Loucy (cell line): ENCODE results near the gene SOX14.

Experiments used
- H2AFZ ChIP-seq: fragments of 200-600 bp; sonication (generic); 2 replicates; pipeline ENCODE4 v1.6.0; 2016; ENCODE audit warnings: antibody characterized with exemption, mild to moderate bottlenecking, low read length, moderate library complexity
- H3F3A ChIP-seq: fragments of 200-600 bp; 2 replicates; pipeline ENCODE4 v1.6.0; 2016; ENCODE audit warnings: antibody characterized with exemption, low read depth, mild to moderate bottlenecking
- H3K27me3 ChIP-seq: fragments of 200-600 bp; sonication (generic); 2 replicates; pipeline ENCODE4 v1.6.1; 2014; ENCODE audit warnings: low read length, mild to moderate bottlenecking; ENCODE audit not compliant: insufficient read depth, poor library complexity, severe bottlenecking
- H3K36me3 ChIP-seq: fragments of 200-600 bp; sonication (generic); 2 replicates; pipeline ENCODE4 v1.6.1; 2016; ENCODE audit warnings: low read length; ENCODE audit not compliant: insufficient read depth
- H3K4me1 ChIP-seq: fragments of 200-600 bp; sonication (generic); 2 replicates; pipeline ENCODE4 v1.5.1; 2014; ENCODE audit warnings: low read length, mild to moderate bottlenecking; ENCODE audit not compliant: insufficient read depth, poor library complexity, severe bottlenecking
- H3K4me2 ChIP-seq: fragments of 200-600 bp; sonication (generic); 2 replicates; pipeline ENCODE4 v1.6.0; 2014; ENCODE audit warnings: antibody characterized with exemption, low read length, low read depth, mild to moderate bottlenecking; ENCODE audit not compliant: poor library complexity, severe bottlenecking
- H3K4me3 ChIP-seq: fragments of 200-600 bp; sonication (generic); 2 replicates; pipeline ENCODE4 v1.5.1; 2014; ENCODE audit warnings: low read length, mild to moderate bottlenecking, mixed read lengths; ENCODE audit not compliant: poor library complexity, severe bottlenecking
- H3K79me2 ChIP-seq: fragments of 200-600 bp; sonication (generic); 2 replicates; pipeline ENCODE4 v1.6.1; 2014; ENCODE audit warnings: low read length; ENCODE audit not compliant: insufficient read depth
- H3K9ac ChIP-seq: fragments of 200-600 bp; sonication (generic); 2 replicates; pipeline ENCODE4 v1.6.0; 2014; ENCODE audit warnings: mild to moderate bottlenecking, low read depth, low read length, moderate library complexity; ENCODE audit not compliant: poor library complexity, severe bottlenecking
- H3K9me2 ChIP-seq: fragments of 200-600 bp; sonication (generic); replicated peaks from 2 replicates; pipeline ENCODE4 v1.6.1; 2016; ENCODE audit warnings: low read depth, low read length, mixed read lengths
- H3K9me3 ChIP-seq: fragments of 200-600 bp; sonication (generic); 2 replicates; pipeline ENCODE4 v1.6.1; 2014; ENCODE audit warnings: mild to moderate bottlenecking, antibody characterized with exemption, low read length, low read depth; ENCODE audit not compliant: insufficient read depth
- H4K20me1 ChIP-seq: fragments of 200-600 bp; sonication (generic); 2 replicates; pipeline ENCODE4 v1.6.0; 2014; ENCODE audit warnings: antibody characterized with exemption, low read length, mild to moderate bottlenecking; ENCODE audit not compliant: insufficient read depth, poor library complexity, severe bottlenecking
- EZH2phosphoT487 ChIP-seq: fragments of 200-600 bp; IDR thresholded peaks from 2 replicates; pipeline ENCODE4 v1.6.1; 2018; ENCODE audit warnings: antibody characterized with exemption, mild to moderate bottlenecking, moderate library complexity, borderline replicate concordance
- TF ChIP-seq, protein P1 (sequence below): fragments of 200-600 bp; sonication (generic); conservative IDR thresholded peaks from 2 replicates; pipeline ENCODE4 v1.5.1; 2014; ENCODE audit warnings: mild to moderate bottlenecking, antibody characterized with exemption, low read length

SOX14 gene

DNA sequence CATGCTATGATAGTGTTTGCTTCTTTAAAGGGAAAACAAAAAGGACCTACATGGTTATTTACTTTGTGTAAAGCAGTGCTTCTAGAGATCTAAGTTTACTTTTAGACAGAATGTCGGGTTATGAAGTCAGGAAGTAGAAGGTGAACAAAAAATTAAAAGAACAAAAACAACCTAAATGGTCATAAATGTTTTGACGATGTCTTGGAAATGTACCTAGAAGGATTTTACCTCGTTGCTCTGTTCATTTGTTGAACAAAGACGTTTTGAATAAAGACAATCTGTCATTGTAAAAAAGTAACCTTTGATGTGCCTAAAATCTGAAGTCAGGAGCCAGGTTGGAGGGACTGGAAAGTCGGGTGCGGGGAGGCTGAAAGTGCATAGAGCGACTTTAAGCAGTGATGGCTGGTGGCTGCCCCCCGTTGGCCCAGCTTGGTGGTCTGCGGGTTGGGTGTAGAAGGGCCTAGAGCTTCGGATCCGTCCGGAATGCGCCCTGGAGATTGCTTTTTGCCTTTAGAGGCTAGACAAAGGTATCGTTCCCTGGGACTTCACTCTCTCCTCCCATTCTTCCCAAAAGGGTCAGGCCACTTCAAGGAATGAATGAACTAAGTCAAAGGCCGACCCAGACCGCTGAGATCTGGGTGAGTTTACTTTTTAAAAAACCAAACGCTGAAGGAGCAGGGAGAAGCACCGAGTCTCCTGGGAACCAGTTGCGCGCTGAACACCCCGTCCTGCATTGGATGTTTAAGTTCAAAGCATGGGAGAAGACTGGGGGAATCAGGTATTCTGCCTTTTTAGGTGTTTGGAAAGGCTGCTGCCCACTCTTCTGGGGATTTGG lies 2.1 kb downstream of the SOX14 start:
- Histone ChIP-seq H2AFZ (no peak overlapping the region), H3K27me3 (no peaks in the 10 kb centered on the region), H3F3A (no peaks in the 10 kb centered on the region), H3K79me2 (no peaks in the 10 kb centered on the region), H3K4me3 (no peak overlapping the region), H3K9me3 (no peaks in the 10 kb centered on the region), H3K9me2 (no peaks in the 10 kb centered on the region), H4K20me1 (no peaks in the 10 kb centered on the region), H3K36me3 (no peaks in the 10 kb centered on the region), H3K4me2 (no peak overlapping the region), H3K9ac (no peak overlapping the region), H3K4me1 (no peaks in the 10 kb centered on the region)
- TF ChIP-seq, protein P1, sequence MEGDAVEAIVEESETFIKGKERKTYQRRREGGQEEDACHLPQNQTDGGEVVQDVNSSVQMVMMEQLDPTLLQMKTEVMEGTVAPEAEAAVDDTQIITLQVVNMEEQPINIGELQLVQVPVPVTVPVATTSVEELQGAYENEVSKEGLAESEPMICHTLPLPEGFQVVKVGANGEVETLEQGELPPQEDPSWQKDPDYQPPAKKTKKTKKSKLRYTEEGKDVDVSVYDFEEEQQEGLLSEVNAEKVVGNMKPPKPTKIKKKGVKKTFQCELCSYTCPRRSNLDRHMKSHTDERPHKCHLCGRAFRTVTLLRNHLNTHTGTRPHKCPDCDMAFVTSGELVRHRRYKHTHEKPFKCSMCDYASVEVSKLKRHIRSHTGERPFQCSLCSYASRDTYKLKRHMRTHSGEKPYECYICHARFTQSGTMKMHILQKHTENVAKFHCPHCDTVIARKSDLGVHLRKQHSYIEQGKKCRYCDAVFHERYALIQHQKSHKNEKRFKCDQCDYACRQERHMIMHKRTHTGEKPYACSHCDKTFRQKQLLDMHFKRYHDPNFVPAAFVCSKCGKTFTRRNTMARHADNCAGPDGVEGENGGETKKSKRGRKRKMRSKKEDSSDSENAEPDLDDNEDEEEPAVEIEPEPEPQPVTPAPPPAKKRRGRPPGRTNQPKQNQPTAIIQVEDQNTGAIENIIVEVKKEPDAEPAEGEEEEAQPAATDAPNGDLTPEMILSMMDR, result no peak
- no peak for TF ChIP-seq EZH2phosphoT487

DNA sequence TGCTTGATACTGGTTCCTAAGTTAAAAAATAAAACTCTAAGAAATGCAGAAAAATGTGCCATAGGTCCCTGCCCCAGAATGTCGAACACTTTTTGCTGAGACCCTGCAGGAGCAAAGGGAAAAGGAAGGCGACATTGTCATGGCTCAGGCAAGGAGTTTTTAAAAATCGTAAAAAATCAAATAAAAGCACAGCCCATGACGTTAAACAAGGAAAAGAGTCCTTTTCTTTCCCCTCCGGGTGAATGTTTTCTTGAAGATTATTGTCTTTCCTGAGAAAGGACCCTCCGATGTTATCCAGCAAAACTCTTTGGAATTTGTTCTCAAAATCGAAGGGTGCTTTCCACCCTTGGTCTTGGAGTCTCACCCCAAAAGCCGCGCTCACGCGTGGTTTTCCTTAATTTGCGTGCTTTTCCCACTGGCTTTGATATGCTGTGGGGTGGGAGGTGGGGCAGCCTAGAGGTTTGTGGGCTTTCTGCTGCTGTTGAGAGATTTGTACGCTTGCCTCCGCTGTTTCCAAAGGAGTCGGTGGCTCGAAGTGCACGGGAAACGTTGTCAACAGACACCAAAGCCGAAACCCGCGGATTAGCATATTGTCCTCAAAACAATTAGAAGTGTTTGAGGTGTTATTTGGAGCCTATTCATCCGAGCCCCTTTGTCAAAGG lies 2.9 kb downstream of the SOX14 start:
- H3K36me3 ChIP-seq, result no peaks in the 10 kb centered on the region
- H3K27me3 ChIP-seq, result no peaks in the 10 kb centered on the region
- no peaks in the 10 kb centered on the region for H4K20me1 ChIP-seq
- H3F3A ChIP-seq, result no peaks in the 10 kb centered on the region
- no peak overlapping the region for H3K4me2 ChIP-seq
- H3K4me3 ChIP-seq, result no peak overlapping the region
- TF ChIP-seq, protein P1, result no peak
- TF ChIP-seq EZH2phosphoT487, result no peak
- no peaks in the 10 kb centered on the region for H3K9me2 ChIP-seq
- no peak overlapping the region for H3K9ac ChIP-seq
- H2AFZ ChIP-seq, result no peak overlapping the region
- no peaks in the 10 kb centered on the region for H3K4me1 ChIP-seq
- H3K79me2 ChIP-seq, result no peaks in the 10 kb centered on the region
- H3K9me3 ChIP-seq, result no peaks in the 10 kb centered on the region

DNA sequence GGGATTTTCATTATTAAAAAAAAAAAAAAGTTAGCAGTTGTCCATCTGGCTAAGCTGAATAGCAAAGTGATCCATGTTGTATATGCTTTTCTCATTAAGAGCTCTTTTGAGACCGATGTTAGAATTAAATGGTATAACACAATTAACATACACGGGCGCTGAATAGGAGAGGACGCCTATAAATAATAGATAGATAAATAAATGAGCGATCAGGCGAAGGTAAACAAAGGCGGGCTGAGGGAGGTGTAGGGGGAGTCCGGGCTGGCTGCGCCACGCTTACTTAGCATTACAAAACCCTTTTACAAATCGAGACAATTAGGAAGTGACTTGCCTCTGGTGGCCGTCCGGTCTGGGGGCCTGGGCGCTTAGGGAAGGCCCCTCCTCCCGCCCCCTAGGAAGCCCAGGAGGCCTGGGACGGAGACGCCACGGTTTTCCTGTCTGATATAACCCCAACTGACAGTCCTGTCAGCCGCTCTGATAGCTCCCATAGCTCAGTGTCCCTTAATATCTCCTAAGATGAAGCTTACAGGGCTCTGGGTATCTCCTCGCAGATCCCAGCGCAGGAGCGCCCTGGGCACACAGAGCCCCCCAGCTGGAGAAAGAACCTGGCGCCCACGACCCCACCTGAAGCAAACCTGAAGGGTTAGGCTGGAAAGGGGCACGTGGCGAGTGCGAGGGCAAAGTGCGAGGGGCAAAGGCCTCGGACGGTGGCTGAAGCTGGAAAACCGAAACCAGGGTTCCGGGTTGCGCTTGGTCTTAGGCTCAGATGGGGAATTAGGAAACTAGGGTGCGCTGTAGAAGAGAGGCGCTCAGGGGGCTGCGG lies 3.6 kb downstream of the SOX14 start:
- no peak overlapping the region for H3K9ac ChIP-seq
- H3K4me3 ChIP-seq, result no peak overlapping the region
- H3K27me3 ChIP-seq, result no peaks in the 10 kb centered on the region
- no peaks in the 10 kb centered on the region for H3K36me3 ChIP-seq
- no peaks in the 10 kb centered on the region for H3K9me2 ChIP-seq
- no peak overlapping the region for H3K4me2 ChIP-seq
- no peaks in the 10 kb centered on the region for H3K4me1 ChIP-seq
- H4K20me1 ChIP-seq, result no peaks in the 10 kb centered on the region
- no peaks in the 10 kb centered on the region for H3K9me3 ChIP-seq
- H2AFZ ChIP-seq, result no peak overlapping the region
- TF ChIP-seq EZH2phosphoT487, result no peak
- TF ChIP-seq, protein P1, result no peak
- H3K79me2 ChIP-seq, result no peaks in the 10 kb centered on the region
- H3F3A ChIP-seq, result no peaks in the 10 kb centered on the region
